Stimulated activated effector memory CD8-positive, alpha-beta T cell treated with anti-CD3 and anti-CD28 coated beads, Interleukin-12 subunit alpha, Interleukin-12 subunit beta, amount 100 ng/mL, for 72 hours (primary cell): ENCODE data around the gene KDM5C.

ENCODE experiments used
- ATAC-seq: fragments of 150-1000 bp; cut with Tn5 transposase; 2 replicates; pipeline ENCODE4 v1.10.0; 2021
- DNase-seq, 2 donors: peaks; one replicate each; pipeline ENCODE4 v3.0.0; 2021 to 2022; ENCODE audit warnings: low spot score in 2 of 2
- H3K27ac Mint-ChIP-seq: one replicate; pipeline ENCODE4 v1.8.0; 2022; ENCODE audit warnings: mild to moderate bottlenecking, mixed read lengths
- H3K36me3 Mint-ChIP-seq: one replicate; pipeline ENCODE4 v1.8.0; 2022; ENCODE audit warnings: mild to moderate bottlenecking, mixed read lengths
- H3K4me1 Mint-ChIP-seq: one replicate; pipeline ENCODE4 v1.8.0; 2022; ENCODE audit warnings: mixed read lengths
- H3K4me3 Mint-ChIP-seq: one replicate; pipeline ENCODE4 v1.8.0; 2022; ENCODE audit warnings: mild to moderate bottlenecking, mixed read lengths
- H3K9me3 Mint-ChIP-seq: one replicate; pipeline ENCODE4 v1.8.0; 2022; ENCODE audit warnings: mixed read lengths

The KDM5C gene

DNA sequence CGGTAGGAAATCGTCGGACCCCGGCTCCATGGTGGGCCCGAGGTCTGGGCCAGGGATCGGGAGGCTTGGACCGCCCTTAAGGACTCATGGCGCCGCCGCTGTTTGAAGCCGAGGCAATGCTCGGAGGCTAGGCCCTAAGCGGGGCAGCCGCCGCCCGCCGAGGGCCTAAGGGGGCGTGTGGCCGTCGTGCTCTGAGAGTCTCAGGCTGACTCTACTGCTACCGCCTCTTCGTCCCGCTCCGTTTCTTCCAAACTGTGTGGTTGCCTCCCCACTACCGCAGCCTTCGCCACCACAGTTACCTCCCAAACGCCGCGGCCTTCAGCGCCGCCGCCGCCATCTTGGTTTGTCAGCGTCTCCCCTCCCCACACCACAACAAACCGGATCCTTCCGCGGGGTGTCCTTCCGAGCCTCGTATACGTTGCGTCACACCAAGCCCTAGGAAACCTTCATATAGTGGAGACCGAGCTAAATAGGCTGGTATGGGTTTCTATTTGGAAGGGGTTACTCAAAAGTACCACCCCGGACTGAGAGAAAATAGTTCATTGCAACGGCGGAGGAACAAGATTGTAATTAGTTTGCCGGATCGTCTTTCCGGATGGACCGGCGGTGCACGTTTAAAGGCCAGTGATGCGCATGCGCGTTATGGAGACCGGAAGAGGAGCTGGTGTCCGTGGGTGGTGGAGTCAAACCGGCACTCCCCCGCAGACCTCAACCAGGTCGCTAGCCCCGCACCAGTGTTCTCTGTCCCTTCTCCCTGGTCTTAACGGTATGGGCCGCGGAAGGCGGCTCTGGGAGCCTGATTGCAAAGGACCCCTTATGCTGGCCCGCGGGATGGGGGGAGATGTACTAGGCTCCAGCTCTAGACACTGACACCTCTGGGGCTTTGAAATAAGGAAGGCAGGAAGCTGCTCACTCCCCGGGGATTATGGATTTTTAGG, at the start of gene KDM5C:
TSS of gene KDM5C (minus strand) at position 348 of the 938 bp plus-strand sequence. CDS start at position 30, 318 bp downstream.
- Mint-ChIP-seq H3K9me3 (no peaks in the 10 kb centered on the region), H3K36me3 (peaks cover 54% of the 10 kb centered on the region), H3K4me1 (peaks cover 16% of the 10 kb centered on the region), H3K4me3 (peak within 1 kb of the TSS; percentile 84), H3K27ac (peak within 1 kb of the TSS; percentile 99)
- DNase-seq = peak; percentile 60 to 90
- ATAC-seq = peak; percentile 86

- ATAC-seq = no peak
- no peaks in the 10 kb centered on the region for H3K36me3 Mint-ChIP-seq
Observed at GRCh38 chrX:53272808-53273337, 47.9 kb upstream of the KDM5C start.

GRCh38 chrX:53269536-53270107, 44.6 kb upstream of the KDM5C start:
- Mint-ChIP-seq H3K4me1 (peaks cover 7% of the 10 kb centered on the region), H3K36me3 (no peaks in the 10 kb centered on the region), H3K4me3 (no peak overlapping the region), H3K27ac (no peak overlapping the region), H3K9me3 (no peaks in the 10 kb centered on the region)
- ATAC-seq (no peak), DNase-seq (no peak)

More at GRCh38 chrX:53272808-53273337, 47.9 kb upstream of the KDM5C start:
- H3K27ac Mint-ChIP-seq = no peak overlapping the region
- no peaks in the 10 kb centered on the region for H3K9me3 Mint-ChIP-seq
- no peaks in the 10 kb centered on the region for H3K4me1 Mint-ChIP-seq
- no peak overlapping the region for H3K4me3 Mint-ChIP-seq
- DNase-seq = no peak

- H3K9me3 Mint-ChIP-seq = no peaks in the 10 kb centered on the region
- ATAC-seq (no peak), DNase-seq (no peak)
- peaks cover 6% of the 10 kb centered on the region for H3K36me3 Mint-ChIP-seq
- no peak overlapping the region for H3K4me3 Mint-ChIP-seq
- H3K4me1 Mint-ChIP-seq = peaks cover 22% of the 10 kb centered on the region
- no peak overlapping the region for H3K27ac Mint-ChIP-seq
Observed at GRCh38 chrX:53268173-53268572, 43.2 kb upstream of the KDM5C start.

DNA sequence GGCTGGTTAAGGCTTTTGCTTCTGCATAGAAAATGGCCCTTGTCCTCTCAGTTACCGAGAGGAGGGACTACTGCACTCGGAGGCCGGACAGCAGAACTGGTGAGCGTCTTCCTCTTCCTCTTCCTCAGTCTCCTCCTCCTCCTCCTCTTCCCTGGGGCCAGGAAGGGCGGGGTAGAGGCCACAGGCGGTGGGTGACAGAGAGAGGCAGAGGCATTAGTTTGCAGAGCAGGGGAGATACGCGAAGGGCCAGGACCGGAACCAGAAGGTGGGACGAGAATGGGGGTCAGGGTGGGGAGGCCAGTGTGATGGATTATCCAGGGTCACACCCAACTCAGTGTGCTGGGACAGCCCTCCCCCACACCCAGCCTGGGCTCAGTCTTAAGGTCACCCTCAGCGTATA, 41.9 kb upstream of the KDM5C start:
- Mint-ChIP-seq H3K4me3 (no peak overlapping the region), H3K36me3 (peaks cover 6% of the 10 kb centered on the region), H3K27ac (no peak overlapping the region), H3K4me1 (peaks cover 34% of the 10 kb centered on the region), H3K9me3 (no peaks in the 10 kb centered on the region)
- ATAC-seq = no peak
- DNase-seq = no peak

- no peak for ATAC-seq
- Mint-ChIP-seq H3K4me3 (no peak overlapping the region), H3K4me1 (peaks cover 42% of the 10 kb centered on the region), H3K27ac (peak overlapping the region; percentile 26), H3K9me3 (no peaks in the 10 kb centered on the region), H3K36me3 (peaks cover 6% of the 10 kb centered on the region)
- no peak for DNase-seq
Observed at GRCh38 chrX:53265771-53266574, 41.0 kb upstream of the KDM5C start.

- Mint-ChIP-seq H3K27ac (peak overlapping the region; percentile 43), H3K4me1 (peaks cover 42% of the 10 kb centered on the region), H3K4me3 (peak overlapping the region; percentile 53), H3K9me3 (no peaks in the 10 kb centered on the region), H3K36me3 (peaks cover 6% of the 10 kb centered on the region)
- ATAC-seq (peak; percentile 93), DNase-seq (peak in 1 of 2 donors; percentile 53)
Observed at GRCh38 chrX:53263597-53264094, 38.6 kb upstream of the KDM5C start.

DNA sequence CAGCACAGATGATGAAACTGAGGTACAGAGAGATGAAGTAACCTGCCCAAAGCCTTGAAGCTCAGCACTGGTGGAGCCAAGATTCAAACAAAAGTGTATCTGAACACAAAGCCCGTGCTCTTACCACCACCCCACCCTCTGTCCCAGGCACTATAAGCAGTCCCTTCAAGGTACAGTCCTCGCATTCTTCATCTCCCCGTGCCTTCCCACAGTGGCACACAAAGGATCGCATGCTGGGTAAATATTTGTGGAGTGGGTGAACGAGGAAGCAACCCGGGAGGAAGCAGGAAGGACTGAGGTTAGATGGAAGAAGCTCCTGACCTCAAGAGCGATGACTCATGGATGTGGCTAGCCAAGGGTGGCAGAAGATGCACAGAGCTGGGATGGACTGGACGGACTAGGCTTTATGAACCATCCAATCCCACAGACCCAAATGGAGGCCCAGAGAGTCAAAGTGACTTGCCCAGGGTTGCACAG, 37.9 kb upstream of the KDM5C start:
- peak; percentile 55 for ATAC-seq
- peak overlapping the region; percentile 53 for H3K4me3 Mint-ChIP-seq
- peaks cover 42% of the 10 kb centered on the region for H3K4me1 Mint-ChIP-seq
- H3K36me3 Mint-ChIP-seq = peaks cover 6% of the 10 kb centered on the region
- DNase-seq = no peak
- peak overlapping the region; percentile 43 for H3K27ac Mint-ChIP-seq
- no peaks in the 10 kb centered on the region for H3K9me3 Mint-ChIP-seq

DNA sequence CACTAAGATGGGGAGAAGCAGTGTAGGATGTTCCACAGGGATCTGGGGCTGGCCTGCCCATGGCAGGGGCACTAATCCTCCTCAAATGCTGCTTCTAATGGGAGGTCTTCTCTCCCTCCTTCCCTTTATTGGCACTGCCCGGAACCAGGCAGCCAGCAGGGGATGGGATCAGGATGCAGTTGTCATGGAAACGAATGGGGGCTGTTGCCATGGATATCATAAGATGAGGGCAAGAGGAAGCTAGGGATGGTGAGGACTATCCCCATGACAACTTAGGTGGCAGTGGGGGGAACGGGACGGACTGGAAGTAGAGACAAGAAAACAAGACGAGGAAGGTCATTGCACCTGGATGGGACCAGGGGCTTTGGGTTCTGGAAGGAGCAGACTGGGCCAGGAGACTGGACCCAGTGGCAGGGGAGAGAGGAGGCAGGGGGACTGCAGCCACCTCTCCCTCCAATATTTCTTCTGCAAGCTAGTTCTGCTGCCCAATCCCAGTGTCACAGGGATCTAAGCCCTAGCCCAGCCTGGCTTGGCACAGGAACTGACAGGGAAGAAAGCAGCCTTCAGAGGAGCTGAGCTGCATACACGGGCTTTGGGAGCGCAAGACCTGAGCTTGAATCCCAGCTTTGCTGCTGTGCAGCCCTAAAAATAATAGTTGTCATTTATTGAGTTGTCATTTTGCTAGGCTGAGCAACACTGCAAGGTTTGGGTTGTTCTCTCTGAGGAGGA, 37.3 kb upstream of the KDM5C start:
- no peak for DNase-seq

GRCh38 chrX:53261355-53261972, 36.5 kb upstream of the KDM5C start:
- H3K36me3 Mint-ChIP-seq = peaks cover 6% of the 10 kb centered on the region
- no peak for ATAC-seq

More for the DNA sequence above, 37.3 kb upstream of the KDM5C start:
- Mint-ChIP-seq H3K4me3 (peak overlapping the region; percentile 53), H3K9me3 (no peaks in the 10 kb centered on the region), H3K36me3 (peaks cover 6% of the 10 kb centered on the region), H3K27ac (peak overlapping the region; percentile 50), H3K4me1 (peaks cover 42% of the 10 kb centered on the region)
- no peak for ATAC-seq

DNA sequence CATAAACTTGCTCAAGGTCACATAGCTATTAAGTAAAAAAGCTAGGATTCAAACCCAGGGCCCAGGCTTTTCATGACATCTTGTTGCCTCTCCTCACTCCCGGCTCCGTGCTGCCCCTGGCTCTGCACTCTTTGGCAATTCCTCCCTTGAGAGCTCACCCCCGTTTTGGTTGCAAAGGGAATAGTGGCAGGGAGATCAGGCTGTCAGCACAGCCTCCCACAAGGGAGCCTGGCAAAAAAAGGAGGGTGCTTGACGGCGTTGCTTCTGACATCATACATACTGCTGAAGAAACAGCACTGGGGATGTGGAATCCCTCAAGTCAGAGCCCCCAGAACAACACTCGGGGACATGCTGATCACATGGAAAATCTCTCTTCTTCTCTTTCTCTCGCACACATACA, 35.8 kb upstream of the KDM5C start:
- Mint-ChIP-seq H3K4me3 (no peak overlapping the region), H3K9me3 (no peaks in the 10 kb centered on the region), H3K4me1 (peaks cover 42% of the 10 kb centered on the region), H3K36me3 (peaks cover 6% of the 10 kb centered on the region), H3K27ac (no peak overlapping the region)
- ATAC-seq = no peak
- no peak for DNase-seq

More at GRCh38 chrX:53261355-53261972, 36.5 kb upstream of the KDM5C start:
- Mint-ChIP-seq H3K27ac (peak overlapping the region; percentile 50), H3K4me1 (peaks cover 42% of the 10 kb centered on the region), H3K9me3 (no peaks in the 10 kb centered on the region), H3K4me3 (no peak overlapping the region)
- no peak for DNase-seq

- DNase-seq = no peak
- Mint-ChIP-seq H3K4me1 (peaks cover 17% of the 10 kb centered on the region), H3K27ac (no peak overlapping the region), H3K36me3 (no peaks in the 10 kb centered on the region), H3K9me3 (no peaks in the 10 kb centered on the region), H3K4me3 (no peak overlapping the region)
- no peak for ATAC-seq
Observed at GRCh38 chrX:53257670-53258423, 32.8 kb upstream of the KDM5C start.

- Mint-ChIP-seq H3K9me3 (no peaks in the 10 kb centered on the region), H3K36me3 (no peaks in the 10 kb centered on the region), H3K4me1 (peaks cover 10% of the 10 kb centered on the region), H3K27ac (no peak overlapping the region), H3K4me3 (no peak overlapping the region)
- ATAC-seq = no peak
- DNase-seq = no peak
Observed at GRCh38 chrX:53257166-53257565, 32.2 kb upstream of the KDM5C start.
